LNCAP (cell line): Measurements from ENCODE around the gene MCOLN1.

Experiments used
- TF ChIP-seq, protein P1 (sequence below): fragments of 450-650 bp; IDR thresholded peaks from 2 replicates; pipeline ENCODE4 v1.5.1; 2017; ENCODE audit warnings: mild to moderate bottlenecking

The MCOLN1 gene

GRCh38 chr19:7480222-7480969, 42.0 kb upstream of the MCOLN1 start:
- TF ChIP-seq, protein P1, sequence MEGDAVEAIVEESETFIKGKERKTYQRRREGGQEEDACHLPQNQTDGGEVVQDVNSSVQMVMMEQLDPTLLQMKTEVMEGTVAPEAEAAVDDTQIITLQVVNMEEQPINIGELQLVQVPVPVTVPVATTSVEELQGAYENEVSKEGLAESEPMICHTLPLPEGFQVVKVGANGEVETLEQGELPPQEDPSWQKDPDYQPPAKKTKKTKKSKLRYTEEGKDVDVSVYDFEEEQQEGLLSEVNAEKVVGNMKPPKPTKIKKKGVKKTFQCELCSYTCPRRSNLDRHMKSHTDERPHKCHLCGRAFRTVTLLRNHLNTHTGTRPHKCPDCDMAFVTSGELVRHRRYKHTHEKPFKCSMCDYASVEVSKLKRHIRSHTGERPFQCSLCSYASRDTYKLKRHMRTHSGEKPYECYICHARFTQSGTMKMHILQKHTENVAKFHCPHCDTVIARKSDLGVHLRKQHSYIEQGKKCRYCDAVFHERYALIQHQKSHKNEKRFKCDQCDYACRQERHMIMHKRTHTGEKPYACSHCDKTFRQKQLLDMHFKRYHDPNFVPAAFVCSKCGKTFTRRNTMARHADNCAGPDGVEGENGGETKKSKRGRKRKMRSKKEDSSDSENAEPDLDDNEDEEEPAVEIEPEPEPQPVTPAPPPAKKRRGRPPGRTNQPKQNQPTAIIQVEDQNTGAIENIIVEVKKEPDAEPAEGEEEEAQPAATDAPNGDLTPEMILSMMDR: no peak

GRCh38 chr19:7480970-7481255, 41.5 kb upstream of the MCOLN1 start:
- TF ChIP-seq, protein P1: no peak

DNA sequence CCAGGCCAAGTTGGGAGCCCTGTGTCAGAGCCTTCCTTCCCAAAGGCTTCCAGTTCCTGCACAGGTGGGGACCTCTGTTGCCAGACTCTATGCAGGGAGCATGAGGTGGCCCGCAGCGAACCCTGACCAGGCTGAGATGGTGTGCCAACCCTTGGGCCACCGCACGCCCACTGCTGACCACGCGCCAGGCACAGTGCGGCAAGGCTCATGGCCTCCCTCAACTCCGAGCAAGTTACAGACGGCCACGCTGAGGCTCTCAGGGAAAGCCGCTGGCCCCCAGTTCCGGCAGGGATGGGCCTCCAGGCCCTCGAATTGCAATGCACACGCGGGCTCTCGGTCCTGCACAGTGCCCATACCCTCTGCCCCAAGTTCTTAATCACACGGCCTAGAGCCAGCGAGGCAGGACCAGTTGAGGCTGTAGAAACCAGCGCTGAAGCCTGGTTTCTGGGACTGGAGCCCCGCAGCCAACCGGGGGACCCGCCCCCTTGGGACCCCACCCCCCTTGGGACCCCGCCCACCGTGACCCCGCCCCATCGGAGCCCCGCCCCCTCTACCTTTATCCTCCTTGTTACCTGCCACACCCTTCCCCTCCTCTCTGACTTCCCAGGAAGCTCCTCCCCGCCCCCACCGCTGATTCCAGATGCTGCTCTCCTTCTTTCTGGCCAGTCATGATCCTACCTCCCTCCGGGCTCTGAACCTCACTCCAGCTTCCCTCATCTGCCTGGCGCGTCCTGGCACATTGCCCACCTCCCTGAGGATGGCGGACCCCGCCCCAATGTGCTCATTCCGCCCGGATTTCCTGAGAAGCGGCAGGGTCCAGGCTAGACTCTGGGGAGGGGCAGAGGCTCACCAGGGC, 39.6 kb upstream of the MCOLN1 start:
- TF ChIP-seq, protein P1: no peak

DNA sequence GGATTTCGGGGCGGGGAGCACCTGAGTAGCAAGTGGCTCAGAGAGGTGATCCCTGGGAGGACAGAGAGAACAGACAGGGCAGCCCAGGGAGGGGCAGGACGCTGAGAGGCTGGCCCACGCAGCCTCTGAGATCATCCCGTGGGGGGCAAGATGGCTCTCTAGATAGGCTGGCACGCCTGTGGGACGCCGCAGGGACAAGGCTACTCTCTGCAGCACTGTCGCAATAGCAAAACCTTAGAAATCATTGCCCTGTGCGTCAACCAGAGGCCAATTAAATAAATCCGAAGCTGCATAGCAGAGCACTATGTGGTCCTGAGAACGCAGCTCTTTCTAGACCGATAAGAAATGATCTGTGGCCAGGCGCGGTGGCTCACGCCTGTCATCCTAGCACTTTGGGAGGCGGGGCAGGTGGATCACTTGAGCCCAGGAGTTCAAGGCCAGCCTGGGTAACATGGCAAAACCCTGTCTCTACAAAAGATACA, 38.7 kb upstream of the MCOLN1 start:
- TF ChIP-seq, protein P1: no peak

DNA sequence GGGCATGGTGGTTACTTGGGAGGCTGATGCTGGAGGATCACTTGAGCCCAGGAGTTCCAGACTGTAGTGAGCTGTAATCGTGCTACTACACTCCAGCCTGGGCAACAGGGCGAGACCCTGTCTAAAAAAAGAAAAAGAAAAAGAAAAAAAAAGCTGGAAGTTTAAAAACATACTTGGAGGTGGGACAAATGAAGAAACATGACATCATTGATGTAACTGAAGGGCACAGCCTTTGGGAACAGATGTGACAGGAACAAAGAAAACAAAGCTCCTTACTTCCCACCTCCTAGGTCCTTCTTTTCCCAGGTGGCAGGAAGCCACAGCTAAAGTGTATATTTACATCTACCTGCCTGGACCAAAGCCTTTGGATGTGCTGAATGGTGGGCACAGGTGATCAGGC, 35.5 kb upstream of the MCOLN1 start:
- TF ChIP-seq, protein P1: no peak

DNA sequence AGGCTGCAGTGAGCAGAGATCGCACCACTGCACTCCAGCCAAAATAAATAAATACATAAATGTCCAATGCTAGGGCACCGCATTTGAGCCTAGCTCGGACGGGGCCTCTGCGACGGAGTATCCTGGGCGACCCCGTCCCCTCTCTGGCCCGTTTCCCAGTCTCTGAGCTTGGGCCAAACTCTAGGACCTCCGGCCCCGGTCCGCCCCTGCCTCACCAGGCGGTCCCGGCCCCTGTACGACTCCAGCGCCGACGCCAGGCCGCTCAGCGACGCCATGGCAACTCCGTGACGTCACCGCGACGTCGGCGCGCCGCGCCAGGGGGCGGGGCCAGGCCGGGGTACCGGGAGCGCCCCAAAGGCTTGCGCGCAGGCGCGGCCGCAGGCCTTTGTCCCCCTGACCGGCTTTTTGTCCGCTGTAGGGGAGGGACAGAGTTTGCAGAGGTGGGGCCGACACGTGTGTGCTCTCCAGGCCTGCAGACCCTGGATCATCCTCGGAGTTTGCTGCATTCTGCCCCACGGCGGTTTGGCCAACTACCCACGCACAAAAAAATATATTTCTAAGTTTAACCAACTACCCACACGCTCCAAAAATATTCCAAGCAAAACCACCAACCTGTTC, 33.6 kb upstream of the MCOLN1 start, which contains the start of gene PEX11G:
PEX11G (minus strand) TSS at position 300 of the 618 bp plus-strand sequence; CDS start at position 275, 25 bp downstream.
- TF ChIP-seq, protein P1: no peak

DNA sequence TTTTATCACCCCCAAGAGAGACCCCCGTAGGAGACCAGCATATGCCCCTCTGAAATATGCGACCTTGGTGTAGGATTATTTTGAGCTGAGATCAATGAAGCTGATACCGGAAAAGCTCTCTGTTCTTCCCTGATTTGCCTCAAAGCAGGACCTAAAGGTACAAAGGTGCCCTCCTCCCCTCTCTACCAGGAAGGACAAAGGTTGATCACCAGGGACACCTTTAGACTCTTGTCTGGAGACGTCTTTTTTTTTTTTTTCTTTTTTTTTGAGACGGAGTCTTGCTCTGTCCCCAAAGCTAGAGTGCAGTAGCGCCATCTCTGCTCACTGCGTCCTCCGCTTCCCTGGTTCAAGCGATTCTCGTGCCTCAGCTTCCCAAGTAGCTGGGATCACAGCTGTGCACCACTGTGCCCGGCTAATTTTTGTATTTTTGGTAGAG, 32.8 kb upstream of the MCOLN1 start:
- TF ChIP-seq, protein P1: no peak
